ENCODE measurements around the gene OR2A12.

Gene OR2A12

GRCh38 chr7:144100607-144101006 lies 14.5 kb downstream of the OR2A12 start:
- H3K27ac ChIP-seq = no peak overlapping the region
- no peaks in the 10 kb centered on the region for H3K27me3 ChIP-seq (ENCODE audit: insufficient read depth, low read depth, severe bottlenecking)
- TF ChIP-seq, protein P1, sequence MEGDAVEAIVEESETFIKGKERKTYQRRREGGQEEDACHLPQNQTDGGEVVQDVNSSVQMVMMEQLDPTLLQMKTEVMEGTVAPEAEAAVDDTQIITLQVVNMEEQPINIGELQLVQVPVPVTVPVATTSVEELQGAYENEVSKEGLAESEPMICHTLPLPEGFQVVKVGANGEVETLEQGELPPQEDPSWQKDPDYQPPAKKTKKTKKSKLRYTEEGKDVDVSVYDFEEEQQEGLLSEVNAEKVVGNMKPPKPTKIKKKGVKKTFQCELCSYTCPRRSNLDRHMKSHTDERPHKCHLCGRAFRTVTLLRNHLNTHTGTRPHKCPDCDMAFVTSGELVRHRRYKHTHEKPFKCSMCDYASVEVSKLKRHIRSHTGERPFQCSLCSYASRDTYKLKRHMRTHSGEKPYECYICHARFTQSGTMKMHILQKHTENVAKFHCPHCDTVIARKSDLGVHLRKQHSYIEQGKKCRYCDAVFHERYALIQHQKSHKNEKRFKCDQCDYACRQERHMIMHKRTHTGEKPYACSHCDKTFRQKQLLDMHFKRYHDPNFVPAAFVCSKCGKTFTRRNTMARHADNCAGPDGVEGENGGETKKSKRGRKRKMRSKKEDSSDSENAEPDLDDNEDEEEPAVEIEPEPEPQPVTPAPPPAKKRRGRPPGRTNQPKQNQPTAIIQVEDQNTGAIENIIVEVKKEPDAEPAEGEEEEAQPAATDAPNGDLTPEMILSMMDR (IDR thresholded peaks at IDR 0.05; ENCODE audit: low read depth, low read length) = no peak
- no peak overlapping the region for H3K4me3 ChIP-seq (ENCODE audit: low read depth, low read length)
- DNase-seq = no peak
- H3K9me3 ChIP-seq (ENCODE audit: severe bottlenecking) = no peaks in the 10 kb centered on the region
- no peaks in the 10 kb centered on the region for H3K36me3 ChIP-seq

- TF ChIP-seq, protein P1 (IDR thresholded peaks at IDR 0.05; ENCODE audit: low read depth, low read length) = no peak
- Histone ChIP-seq H3K27ac (no peak overlapping the region), H3K9me3 (ENCODE audit: severe bottlenecking) (no peaks in the 10 kb centered on the region), H3K36me3 (no peaks in the 10 kb centered on the region), H3K27me3 (ENCODE audit: insufficient read depth, low read depth, severe bottlenecking) (no peaks in the 10 kb centered on the region), H3K4me3 (ENCODE audit: low read depth, low read length) (no peak overlapping the region)
- DNase-seq = no peak
Measured at GRCh38 chr7:144102041-144102440, 16.0 kb downstream of the OR2A12 start.

DNA sequence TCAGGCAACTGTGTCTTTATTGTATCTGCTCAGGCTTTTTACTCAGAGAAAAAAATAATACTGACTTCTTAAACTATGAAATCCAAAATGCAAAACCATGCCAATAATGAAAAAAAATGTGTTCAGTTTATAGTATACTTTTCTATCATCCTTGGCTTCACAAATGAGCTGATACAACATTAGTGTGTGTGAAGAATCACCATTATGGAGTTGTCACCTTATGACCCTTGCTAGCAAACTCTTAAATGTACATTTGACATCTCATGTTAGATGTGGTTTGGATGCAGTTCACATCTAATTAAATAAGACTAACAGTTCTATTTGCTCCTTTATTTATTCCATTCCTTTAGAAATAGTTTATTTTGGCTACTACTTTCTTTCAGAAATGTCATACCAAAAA lies 19.1 kb downstream of the OR2A12 start:
- DNase-seq = no peak
- no peaks in the 10 kb centered on the region for H3K36me3 ChIP-seq
- H3K4me3 ChIP-seq (ENCODE audit: low read depth, low read length) = no peak overlapping the region
- H3K27me3 ChIP-seq (ENCODE audit: insufficient read depth, low read depth, severe bottlenecking) = no peaks in the 10 kb centered on the region
- TF ChIP-seq, protein P1 (IDR thresholded peaks at IDR 0.05; ENCODE audit: low read depth, low read length) = no peak
- no peaks in the 10 kb centered on the region for H3K9me3 ChIP-seq (ENCODE audit: severe bottlenecking)
- H3K27ac ChIP-seq = no peak overlapping the region

DNA sequence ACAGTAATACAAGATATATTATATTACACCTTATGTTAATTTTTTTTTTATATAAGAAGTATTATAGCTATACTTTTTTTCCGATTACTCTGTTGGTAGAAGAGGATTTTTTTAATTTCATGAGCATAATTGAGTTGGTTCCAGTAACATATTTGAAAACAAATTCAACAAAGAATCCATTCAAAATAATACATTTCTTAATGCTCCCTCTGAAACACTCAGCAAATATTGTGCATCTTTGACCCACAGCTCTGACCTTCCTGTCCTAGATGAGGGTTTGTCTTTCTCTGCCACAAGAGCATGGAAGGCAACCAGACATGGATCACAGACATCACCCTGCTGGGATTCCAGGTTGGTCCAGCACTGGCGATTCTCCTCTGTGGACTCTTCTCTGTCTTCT lies 23.2 kb downstream of the OR2A12 start, which contains the start of gene OR2A2:
TSS of gene OR2A2 (plus strand) at position 301 of the 400 bp plus-strand sequence. CDS start at position 301, 0 bp downstream.
- TF ChIP-seq, protein P1 (IDR thresholded peaks at IDR 0.05; ENCODE audit: low read depth, low read length) = no peak
- H3K4me3 ChIP-seq (ENCODE audit: low read depth, low read length) = no peak within 1 kb of the TSS
- DNase-seq = no peak
- no peaks in the 10 kb centered on the region for H3K27me3 ChIP-seq (ENCODE audit: insufficient read depth, low read depth, severe bottlenecking)
- H3K9me3 ChIP-seq (ENCODE audit: severe bottlenecking) = no peaks in the 10 kb centered on the region
- no peaks in the 10 kb centered on the region for H3K36me3 ChIP-seq
- no peak within 1 kb of the TSS for H3K27ac ChIP-seq

GRCh38 chr7:144110272-144110671 lies 24.2 kb downstream of the OR2A12 start:
- Histone ChIP-seq H3K9me3 (ENCODE audit: severe bottlenecking) (no peaks in the 10 kb centered on the region), H3K36me3 (no peaks in the 10 kb centered on the region), H3K4me3 (ENCODE audit: low read depth, low read length) (no peak overlapping the region), H3K27ac (no peak overlapping the region), H3K27me3 (ENCODE audit: insufficient read depth, low read depth, severe bottlenecking) (no peaks in the 10 kb centered on the region)
- TF ChIP-seq, protein P1 (IDR thresholded peaks at IDR 0.05; ENCODE audit: low read depth, low read length) = 0 out of 2 replicates have a peak, but pooled peaks have one; percentile 12
- DNase-seq = no peak

- no peak for DNase-seq
- H3K4me3 ChIP-seq (ENCODE audit: low read depth, low read length) = no peak overlapping the region
- H3K36me3 ChIP-seq = no peaks in the 10 kb centered on the region
- H3K9me3 ChIP-seq (ENCODE audit: severe bottlenecking) = no peaks in the 10 kb centered on the region
- no peak overlapping the region for H3K27ac ChIP-seq
- TF ChIP-seq, protein P1 (IDR thresholded peaks at IDR 0.05; ENCODE audit: low read depth, low read length) = no peak
- no peaks in the 10 kb centered on the region for H3K27me3 ChIP-seq (ENCODE audit: insufficient read depth, low read depth, severe bottlenecking)
Measured at GRCh38 chr7:144113651-144114050, 27.6 kb downstream of the OR2A12 start.
